H1 (cell line): ENCODE measurements around the gene B4GALT7. TPM values are rescaled to one million over a fixed set of nuclear protein-coding genes. Genes with fewer than 3 reads are reported as not detected.

ENCODE experiments used
- CTCF ChIA-PET: fragments of 300-600 bp; sonication (Branson Sonifier 250); formaldehyde crosslinking; loops from one replicate; lab custom pipeline; 2021; ENCODE audit not compliant: partially characterized antibody; lab: Charles Lee
- POLR2A ChIA-PET: fragments of 300-600 bp; sonication (Branson Sonifier 250); formaldehyde crosslinking; loops from one replicate; lab custom pipeline; 2021; ENCODE audit warnings: inconsistent platforms; ENCODE audit not compliant: partially characterized antibody; lab: Charles Lee
- DNase-seq, 2 experiments: peaks; one replicate each; pipeline versions ENCODE4 v3.0.0 to v3.0.0-alpha.2; 2010 to 2022; ENCODE audit warnings: low spot score in 2 of 2, low read depth in 1 of 2, mixed read lengths in 1 of 2
- FAIRE-seq: peaks from 2 replicates; lab custom pipeline; 2011; peaks lifted over from hg19 to GRCh38; lab: Jason Lieb, UNC
- H2AFZ ChIP-seq: 2 replicates; pipeline ENCODE4 v1.8.1; 2012; ENCODE audit warnings: low read length, inconsistent platforms
- H2AK5ac ChIP-seq: 2 replicates; pipeline ENCODE4 v1.6.1; 2013; ENCODE audit warnings: low read depth, low read length
- H2BK120ac ChIP-seq: replicated peaks from 2 replicates; pipeline ENCODE3; 2013; ENCODE audit warnings: low read depth, low read length, inconsistent platforms
- H2BK12ac ChIP-seq: 2 replicates; pipeline ENCODE4 v1.6.1; 2013; ENCODE audit warnings: low read depth, low read length
- H2BK15ac ChIP-seq: 2 replicates; pipeline ENCODE4 v1.6.1; 2013; ENCODE audit warnings: low read length
- H2BK20ac ChIP-seq: 2 replicates; pipeline ENCODE4 v1.6.1; 2013; ENCODE audit warnings: low read length
- H2BK5ac ChIP-seq: 2 replicates; pipeline ENCODE4 v1.6.1; 2013; ENCODE audit warnings: low read depth, low read length
- H3K14ac ChIP-seq: 2 replicates; pipeline ENCODE4 v1.6.1; 2013; ENCODE audit warnings: inconsistent platforms; ENCODE audit not compliant: insufficient read length
- H3K18ac ChIP-seq: 2 replicates; pipeline ENCODE4 v1.6.1; 2013; ENCODE audit warnings: low read length; ENCODE audit errors: extremely low read depth
- H3K23ac ChIP-seq: 2 replicates; pipeline ENCODE4 v1.6.1; 2013; ENCODE audit warnings: inconsistent platforms; ENCODE audit not compliant: insufficient read length
- H3K23me2 ChIP-seq: 2 replicates; pipeline ENCODE4 v1.6.1; 2013; ENCODE audit warnings: low read depth, low read length
- H3K27ac ChIP-seq: 2 replicates; pipeline ENCODE4 v1.6.1; 2011; ENCODE audit warnings: low read depth, low read length, inconsistent platforms
- H3K27me3 ChIP-seq, 4 experiments: replicated peaks in 1 of 4; 1 replicate in 1 of 4; 2 replicates in 3 of 4; pipeline versions ENCODE4 v1.6.1 to v1.8.1; 2011 to 2013; ENCODE audit warnings: low read length in 3 of 4, mild to moderate bottlenecking in 3 of 4, inconsistent platforms in 2 of 4, mixed read lengths in 2 of 4, moderate library complexity in 1 of 4; ENCODE audit not compliant: control insufficient read depth in 3 of 4, insufficient read depth in 3 of 4; ENCODE audit errors: extremely low read depth in 1 of 4
- H3K36me3 ChIP-seq, 4 experiments: 2 replicates each; pipeline versions ENCODE4 v1.6.1 to v1.8.1; 2011 to 2013; ENCODE audit warnings: mild to moderate bottlenecking in 4 of 4, low read length in 3 of 4, moderate library complexity in 2 of 4, control low read depth in 1 of 4, inconsistent platforms in 1 of 4; ENCODE audit not compliant: insufficient read depth in 4 of 4, control insufficient read depth in 2 of 4
- H3K4ac ChIP-seq: replicated peaks from 2 replicates; pipeline ENCODE3; 2013; ENCODE audit warnings: low read length, low read depth, mixed read lengths, inconsistent platforms; ENCODE audit not compliant: insufficient read length
- H3K4me1 ChIP-seq, 4 experiments: replicated peaks in 1 of 4; 1 replicate in 1 of 4; 2 replicates in 3 of 4; pipeline versions ENCODE4 v1.6.1 to v1.8.1; 2011 to 2013; ENCODE audit warnings: low read length in 3 of 4, inconsistent platforms in 2 of 4, mixed read lengths in 1 of 4; ENCODE audit not compliant: insufficient read depth in 4 of 4, control insufficient read depth in 3 of 4
- H3K4me2 ChIP-seq, 2 experiments: 2 replicates each; pipeline versions ENCODE4 v1.6.1 to v1.8.1; 2011 to 2013; ENCODE audit warnings: low read depth in 2 of 2, low read length in 2 of 2, control low read depth in 1 of 2, inconsistent platforms in 1 of 2, mild to moderate bottlenecking in 1 of 2; ENCODE audit not compliant: insufficient read depth in 1 of 2
- H3K4me3 ChIP-seq, 4 experiments: fragments of 200-600, 300-600 bp in 1 of 4; sonication (generic), shearing (Covaris generic), sonication (Bioruptor Twin) in 1 of 4; 2 replicates each; pipeline versions ENCODE4 v1.5.1 to v1.8.1; 2011 to 2016; ENCODE audit warnings: low read length in 4 of 4, low read depth in 3 of 4, control low read depth in 2 of 4, inconsistent platforms in 2 of 4, mild to moderate bottlenecking in 2 of 4, mixed read lengths in 1 of 4, moderate library complexity in 1 of 4; ENCODE audit not compliant: insufficient read depth in 2 of 4; ENCODE audit errors: extremely low read depth in 1 of 4
- H3K56ac ChIP-seq: replicated peaks from 2 replicates; pipeline ENCODE3; 2013; ENCODE audit warnings: low read depth, mild to moderate bottlenecking, mixed read lengths, low read length, inconsistent platforms; ENCODE audit not compliant: insufficient read length
- H3K79me1 ChIP-seq: 2 replicates; pipeline ENCODE4 v1.6.1; 2013; ENCODE audit warnings: low read depth, low read length, control low read depth
- H3K79me2 ChIP-seq, 2 experiments: 2 replicates each; pipeline versions ENCODE4 v1.6.1 to v1.8.1; 2012 to 2013; ENCODE audit warnings: low read length in 2 of 2, mild to moderate bottlenecking in 2 of 2, inconsistent platforms in 1 of 2; ENCODE audit not compliant: insufficient read depth in 2 of 2, control insufficient read depth in 1 of 2
- H3K9ac ChIP-seq, 4 experiments: replicated peaks in 1 of 4; 1 replicate in 1 of 4; 2 replicates in 3 of 4; pipeline versions ENCODE4 v1.6.1 to v1.8.1; 2011 to 2013; ENCODE audit warnings: low read depth in 3 of 4, low read length in 3 of 4, control low read depth in 2 of 4, mild to moderate bottlenecking in 2 of 4, moderate library complexity in 2 of 4, inconsistent platforms in 1 of 4; ENCODE audit errors: extremely low read depth in 1 of 4
- H3K9me3 ChIP-seq, 2 experiments: 2 replicates each; pipeline versions ENCODE4 v1.6.1 to v1.8.1; 2012 to 2013; ENCODE audit warnings: mild to moderate bottlenecking in 2 of 2, moderate library complexity in 2 of 2, control low read depth in 1 of 2, inconsistent platforms in 1 of 2, low read depth in 1 of 2, low read length in 1 of 2, mixed read lengths in 1 of 2; ENCODE audit not compliant: insufficient read depth in 2 of 2
- H4K20me1 ChIP-seq, 2 experiments: replicated peaks in 1 of 2; 2 replicates each; pipeline versions ENCODE3 to v1.8.1; 2011 to 2013; ENCODE audit warnings: inconsistent platforms in 2 of 2, low read length in 2 of 2, mild to moderate bottlenecking in 1 of 2; ENCODE audit not compliant: insufficient read depth in 2 of 2, control insufficient read depth in 1 of 2
- H4K5ac ChIP-seq: 2 replicates; pipeline ENCODE4 v1.6.1; 2013; ENCODE audit warnings: low read length, low read depth, mixed read lengths, inconsistent platforms; ENCODE audit not compliant: insufficient read length
- H4K8ac ChIP-seq: 2 replicates; pipeline ENCODE4 v1.8.0; 2013; ENCODE audit warnings: mild to moderate bottlenecking, moderate library complexity, low read length, inconsistent platforms; ENCODE audit not compliant: insufficient read depth; ENCODE audit errors: extremely low read depth
- H4K91ac ChIP-seq: replicated peaks from 2 replicates; pipeline ENCODE3; 2013; ENCODE audit warnings: low read length, mixed read lengths, inconsistent platforms; ENCODE audit not compliant: insufficient read length
- CBX5 ChIP-seq: fragments of 300-800, 300-1000 bp; sonication (generic); IDR thresholded peaks from 2 replicates; pipeline ENCODE4 v1.7.1; 2016; ENCODE audit warnings: antibody characterized with exemption, low read length, low read depth
- CTBP2 ChIP-seq: IDR thresholded peaks from 2 replicates; pipeline ENCODE4 v1.7.0; 2011; ENCODE audit warnings: borderline replicate concordance, mild to moderate bottlenecking, moderate library complexity, mixed read lengths, low read length; ENCODE audit not compliant: insufficient read depth, insufficient read length
- EP300 ChIP-seq, 2 experiments: IDR thresholded peaks; 1 replicate in 1 of 2; 2 replicates in 1 of 2; pipeline ENCODE4 v1.6.1; 2011 to 2012; ENCODE audit warnings: low read depth in 2 of 2, low read length in 2 of 2, mild to moderate bottlenecking in 2 of 2, borderline replicate concordance in 1 of 2, inconsistent platforms in 1 of 2, moderate library complexity in 1 of 2
- EZH2 ChIP-seq: fragments of 200-600 bp; sonication (generic); IDR thresholded peaks from 2 replicates; pipeline ENCODE4 v1.7.1; 2012; ENCODE audit warnings: low read depth, mild to moderate bottlenecking, moderate library complexity, low read length, inconsistent platforms; ENCODE audit not compliant: severe bottlenecking
- FOSL1 ChIP-seq: IDR thresholded peaks from 2 replicates; pipeline ENCODE4 v1.6.1; 2011; ENCODE audit warnings: mild to moderate bottlenecking, low read depth, low read length, moderate library complexity; ENCODE audit not compliant: insufficient read depth
- KDM1A ChIP-seq: fragments of 200-600, 300-600 bp; sonication (generic); IDR thresholded peaks from 2 replicates; pipeline ENCODE4 v1.7.1; 2016; ENCODE audit warnings: mild to moderate bottlenecking, low read length, borderline replicate concordance
- KDM4A ChIP-seq: IDR thresholded peaks from one replicate; pipeline ENCODE4 v1.7.1; 2012; ENCODE audit warnings: low read depth, mild to moderate bottlenecking, moderate library complexity, low read length, inconsistent platforms; ENCODE audit not compliant: severe bottlenecking
- POU5F1 ChIP-seq: IDR thresholded peaks from 2 replicates; pipeline ENCODE4 v1.6.1; 2011; ENCODE audit warnings: low read depth, mild to moderate bottlenecking, low read length, moderate library complexity
- RNF2 ChIP-seq: fragments of 200-900, 300-1000 bp; sonication (generic); IDR thresholded peaks from 2 replicates; pipeline ENCODE4 v1.7.1; 2016; ENCODE audit warnings: borderline replicate concordance, low read depth, mild to moderate bottlenecking, antibody characterized with exemption, low read length; ENCODE audit not compliant: poor library complexity, severe bottlenecking; ENCODE audit errors: missing control alignments
- WGBS, 2 experiments: shearing (Covaris generic) in 1 of 2; methylation state at CpG; one replicate each; pipeline versions ENCODE4 v1.1.6 to v1.1.7; 2013 to 2015; ENCODE audit warnings: low lambda C conversion rate in 2 of 2, mixed read lengths in 2 of 2, inconsistent platforms in 1 of 2, low coverage in 1 of 2, missing lambda C conversion rate in 1 of 2; ENCODE audit not compliant: insufficient replicate concordance in 2 of 2, insufficient coverage in 1 of 2, insufficient read length in 1 of 2; ENCODE audit errors: extremely low coverage in 1 of 2, missing lambda C conversion rate in 1 of 2; 5-methylcytosine and 5-hydroxymethylcytosine counted together
- polyA plus RNA-seq, 7 experiments: library from polyadenylated mRNA; depleted of rRNA in 3 of 7; stranded (reverse) in 5 of 7; unstranded in 2 of 7; fragments of >200 nt in 5 of 7; fragments of 200-250 nt in 2 of 7; gene quantifications; 1 replicate in 5 of 7; 2 replicates in 1 of 7; 4 replicates in 1 of 7; pipeline versions ENCODE4 v1.2.1 to v1.2.3, GENCODE V29; 2011 to 2013; ENCODE audit warnings: missing spikeins in 2 of 7, mixed read lengths in 2 of 7
- total RNA-seq: library from RNA; stranded (reverse); fragmentation: NEBNext Ultra II Directional; extraction: Animal tissue kit (Norgen Biotek cat#: 25700); gene quantifications from 2 replicates; pipeline ENCODE4 v1.2.1, GENCODE V29; 2021

The B4GALT7 gene
- total and polyA plus RNA-seq, 2 of the 8 experiments (the other 6 are each of a cell fraction or from before 2014, with no cell fraction given): 18.7 to 31.9 TPM

- Histone ChIP-seq H2BK15ac (no peak overlapping the region), H3K18ac (no peak overlapping the region), H3K56ac (no peak overlapping the region), H4K91ac (no peak overlapping the region), H4K8ac (no peak overlapping the region), H2BK120ac (no peak overlapping the region), H3K9me3 (no peaks in the 10 kb centered on the region), H3K79me1 (no peaks in the 10 kb centered on the region; the same call in none of the 2 replicates), H3K23me2 (peaks cover 9% of the 10 kb centered on the region), H3K36me3 (no peaks in the 10 kb centered on the region), H4K20me1 (peaks cover 0 to 2% of the 10 kb centered on the region in 2 experiments), H3K79me2 (peaks cover 0 to 4% of the 10 kb centered on the region in 2 experiments; a peak in 1 of 4 replicates), H3K4me2 (no peak overlapping the region), H2BK5ac (no peak overlapping the region), H2AFZ (no peak overlapping the region), H2BK12ac (no peak overlapping the region), H2AK5ac (no peak overlapping the region), H3K27ac (no peak overlapping the region), H3K27me3 (peaks cover 0 to 2% (median 0%) of the 10 kb centered on the region in 4 experiments; a peak in 2 of 7 replicates), H3K9ac (no peak overlapping the region), H4K5ac (no peak overlapping the region), H3K4me1 (peaks cover 0 to 10% (median 7%) of the 10 kb centered on the region in 4 experiments; a peak in 5 of 7 replicates), H3K4ac (no peak overlapping the region), H3K14ac (no peak overlapping the region), H2BK20ac (no peak overlapping the region), H3K23ac (no peak overlapping the region), H3K4me3 (no peak overlapping the region)
- FAIRE-seq: no peak
- ChIA-PET POLR2A (interaction anchor here (4.2 to 8.8 kb wide), 2 partner anchors 8 to 9 kb away, joined by 19 to 72 read pairs; partner anchors contain the start of gene TMED9), CTCF (interaction anchor here (0.9 to 1.4 kb wide), 7 partner anchors 26 to 473 kb away, joined by 3 to 4 read pairs (median 3); no protein-coding TSS in a partner anchor)
- WGBS, 2 experiments: 87% methylated on average over 4 of the region's 4 CpGs; no CpG with 5 or more reads in 1 of the 2 experiments
- no peak for DNase-seq
- TF ChIP-seq KDM1A (no peak), EZH2 (no peak), FOSL1 (no peak), EP300 (IDR thresholded peaks at IDR 0.05; ENCODE audit: borderline replicate concordance in 1 of 2, low read depth in 2 of 2, low read length in 2 of 2) (no peak), CBX5 (no peak), KDM4A (no peak), POU5F1 (no peak), RNF2 (no peak), CTBP2 (no peak)
Measured at GRCh38 chr5:177602458-177602830, 2.5 kb downstream of the B4GALT7 start.
